ENCODE data around the gene CAP2.

- TF ChIP-seq CTCF (conservative IDR thresholded peaks at IDR 0.05; ENCODE audit: low read depth in 2 of 2) (no peak), EZH2 (IDR thresholded peaks at IDR 0.05; ENCODE audit: low read depth, unreplicated experiment) (no peak), JUNB (IDR thresholded peaks at IDR 0.05; ENCODE audit: unreplicated experiment) (no peak)
Measured at GRCh38 chr6:17455919-17456318, 62.5 kb downstream of the CAP2 start.

Data from GM23338 (cell line).